ENCODE results near the gene IDH3A. TPM values are rescaled to one million over a fixed set of nuclear protein-coding genes. Genes with fewer than 3 reads are reported as not detected.

IDH3A gene
- total RNA-seq, 1 experiment from 2014 or later, result 67.8 TPM

DNA sequence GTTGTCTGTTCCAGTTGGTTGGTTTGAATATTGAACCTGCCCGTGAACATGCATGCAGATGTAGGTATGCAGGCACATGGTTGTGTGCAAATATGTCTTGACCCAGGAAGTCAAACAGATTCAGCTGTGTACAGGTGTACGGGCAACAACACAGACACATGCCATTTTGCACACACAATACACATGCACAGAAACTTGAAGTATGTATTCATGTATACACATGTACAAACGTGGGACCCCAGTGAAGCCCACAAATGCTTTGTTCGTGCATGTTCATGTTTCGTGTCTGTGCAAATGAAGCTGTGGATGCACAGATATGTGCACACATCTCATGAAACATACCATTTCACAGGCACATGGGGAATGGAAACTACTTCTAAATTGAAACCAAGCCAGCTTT is 30.7 kb downstream of the IDH3A start:
- H3K27me3 ChIP-seq (ENCODE audit: insufficient read depth, low read depth), result no peaks in the 10 kb centered on the region
- H3K4me1 ChIP-seq (replicated peaks; ENCODE audit: insufficient read depth), result no peaks in the 10 kb centered on the region
- no peak overlapping the region for H3K27ac ChIP-seq
- no peaks in the 10 kb centered on the region for H3K9me3 ChIP-seq (ENCODE audit: insufficient read depth, low read depth)
- H3K36me3 ChIP-seq (ENCODE audit: low read depth), result no peaks in the 10 kb centered on the region
- DNase-seq, result no peak
- no peaks in the 10 kb centered on the region for H4K20me1 ChIP-seq (ENCODE audit: insufficient read depth)
- no peak overlapping the region for H3K4me3 ChIP-seq
- TF ChIP-seq, protein P1, sequence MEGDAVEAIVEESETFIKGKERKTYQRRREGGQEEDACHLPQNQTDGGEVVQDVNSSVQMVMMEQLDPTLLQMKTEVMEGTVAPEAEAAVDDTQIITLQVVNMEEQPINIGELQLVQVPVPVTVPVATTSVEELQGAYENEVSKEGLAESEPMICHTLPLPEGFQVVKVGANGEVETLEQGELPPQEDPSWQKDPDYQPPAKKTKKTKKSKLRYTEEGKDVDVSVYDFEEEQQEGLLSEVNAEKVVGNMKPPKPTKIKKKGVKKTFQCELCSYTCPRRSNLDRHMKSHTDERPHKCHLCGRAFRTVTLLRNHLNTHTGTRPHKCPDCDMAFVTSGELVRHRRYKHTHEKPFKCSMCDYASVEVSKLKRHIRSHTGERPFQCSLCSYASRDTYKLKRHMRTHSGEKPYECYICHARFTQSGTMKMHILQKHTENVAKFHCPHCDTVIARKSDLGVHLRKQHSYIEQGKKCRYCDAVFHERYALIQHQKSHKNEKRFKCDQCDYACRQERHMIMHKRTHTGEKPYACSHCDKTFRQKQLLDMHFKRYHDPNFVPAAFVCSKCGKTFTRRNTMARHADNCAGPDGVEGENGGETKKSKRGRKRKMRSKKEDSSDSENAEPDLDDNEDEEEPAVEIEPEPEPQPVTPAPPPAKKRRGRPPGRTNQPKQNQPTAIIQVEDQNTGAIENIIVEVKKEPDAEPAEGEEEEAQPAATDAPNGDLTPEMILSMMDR (conservative IDR thresholded peaks at IDR 0.05), result no peak
- no peak for TF ChIP-seq EZH2 (IDR thresholded peaks at IDR 0.05; ENCODE audit: low read depth)
- no peak overlapping the region for H3K4me2 ChIP-seq
- intact Hi-C loops (cut with micrococcal nuclease; ENCODE audit: unreplicated experiment), result loop anchor here (5.0 kb wide), 2 partner anchors 48 to 68 kb away; partner anchors contain the start of gene CIB2
- CTCF ChIA-PET, result interaction anchor here (0.9 kb wide), 1 partner anchor 61 kb away, joined by 3 read pairs; no protein-coding TSS in a partner anchor
- H3K79me2 ChIP-seq (ENCODE audit: low read depth), result no peaks in the 10 kb centered on the region
- H3K9me2 ChIP-seq (ENCODE audit: insufficient read depth), result no peaks in the 10 kb centered on the region
- POLR2A ChIA-PET (ENCODE audit: unreplicated experiment), result no interaction called here
- no peak overlapping the region for H2AFZ ChIP-seq
- BruUV-seq (replicated peaks), result no TSS peak
- H3F3A ChIP-seq (ENCODE audit: insufficient read depth, low read depth), result no peaks in the 10 kb centered on the region

DNA sequence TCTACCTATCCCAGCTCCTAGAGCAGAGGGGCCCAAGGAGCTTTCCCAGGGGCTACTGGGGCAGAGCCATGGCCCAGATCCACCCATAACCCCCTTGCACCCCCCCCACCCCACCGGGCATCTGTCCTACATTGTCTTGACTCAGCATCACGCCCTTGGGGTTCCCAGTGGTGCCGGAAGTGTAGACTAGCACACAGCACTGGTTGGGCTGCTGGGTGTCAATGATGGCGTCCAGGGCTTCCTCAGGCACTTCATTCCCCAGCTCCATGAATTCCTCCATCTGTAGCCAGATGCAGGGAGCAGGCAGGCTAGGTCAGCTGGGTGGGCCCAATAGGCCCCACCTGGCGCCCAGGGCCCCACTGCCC is 33.2 kb downstream of the IDH3A start:
- POLR2A ChIA-PET (ENCODE audit: unreplicated experiment), result no interaction called here
- BruUV-seq (replicated peaks), result no TSS peak

DNA sequence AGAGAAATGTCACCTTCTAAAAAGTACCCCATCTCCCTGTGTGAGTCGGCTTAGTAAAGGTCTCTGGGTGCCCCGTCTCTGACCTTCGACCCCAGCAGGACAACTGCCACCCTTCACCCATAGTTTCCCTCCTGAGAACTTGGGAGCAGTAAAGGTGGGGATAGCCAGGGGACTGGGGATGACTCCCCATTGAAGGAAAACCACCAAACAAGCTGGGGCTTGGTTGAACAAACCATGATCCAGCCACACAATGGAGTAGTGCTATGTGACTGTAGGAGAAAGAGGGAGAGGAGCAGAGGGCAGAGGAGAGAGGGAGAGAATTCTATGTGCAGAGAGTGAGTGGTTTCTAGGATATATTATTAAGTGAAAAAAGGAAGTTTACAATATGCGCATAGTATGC is 33.7 kb downstream of the IDH3A start:
- no peak overlapping the region for H2AFZ ChIP-seq
- intact Hi-C loops (cut with micrococcal nuclease; ENCODE audit: unreplicated experiment), result no loop called here
- no TSS peak for BruUV-seq (replicated peaks)
- TF ChIP-seq, protein P1 (conservative IDR thresholded peaks at IDR 0.05), result no peak
- TF ChIP-seq EZH2 (IDR thresholded peaks at IDR 0.05; ENCODE audit: low read depth), result no peak
- H3K4me2 ChIP-seq, result no peak overlapping the region
- H3K4me1 ChIP-seq (replicated peaks; ENCODE audit: insufficient read depth), result no peaks in the 10 kb centered on the region
- H4K20me1 ChIP-seq (ENCODE audit: insufficient read depth), result no peaks in the 10 kb centered on the region
- no peaks in the 10 kb centered on the region for H3F3A ChIP-seq (ENCODE audit: insufficient read depth, low read depth)
- no peaks in the 10 kb centered on the region for H3K27me3 ChIP-seq (ENCODE audit: insufficient read depth, low read depth)
- H3K27ac ChIP-seq, result no peak overlapping the region
- CTCF ChIA-PET, result no interaction called here
- DNase-seq, result no peak
- H3K79me2 ChIP-seq (ENCODE audit: low read depth), result no peaks in the 10 kb centered on the region
- POLR2A ChIA-PET (ENCODE audit: unreplicated experiment), result no interaction called here
- no peaks in the 10 kb centered on the region for H3K9me3 ChIP-seq (ENCODE audit: insufficient read depth, low read depth)
- no peak overlapping the region for H3K4me3 ChIP-seq
- H3K9me2 ChIP-seq (ENCODE audit: insufficient read depth), result no peaks in the 10 kb centered on the region
- no peaks in the 10 kb centered on the region for H3K36me3 ChIP-seq (ENCODE audit: low read depth)

More for the DNA sequence above, 33.2 kb downstream of the IDH3A start:
- H3F3A ChIP-seq (ENCODE audit: insufficient read depth, low read depth), result no peaks in the 10 kb centered on the region
- no peaks in the 10 kb centered on the region for H3K27me3 ChIP-seq (ENCODE audit: insufficient read depth, low read depth)
- no peak overlapping the region for H2AFZ ChIP-seq
- H3K27ac ChIP-seq, result no peak overlapping the region
- no peaks in the 10 kb centered on the region for H3K9me3 ChIP-seq (ENCODE audit: insufficient read depth, low read depth)
- H3K4me1 ChIP-seq (replicated peaks; ENCODE audit: insufficient read depth), result no peaks in the 10 kb centered on the region
- TF ChIP-seq, protein P1 (conservative IDR thresholded peaks at IDR 0.05), result no peak
- no peak for TF ChIP-seq EZH2 (IDR thresholded peaks at IDR 0.05; ENCODE audit: low read depth)
- H3K9me2 ChIP-seq (ENCODE audit: insufficient read depth), result no peaks in the 10 kb centered on the region
- no peak for DNase-seq
- H4K20me1 ChIP-seq (ENCODE audit: insufficient read depth), result no peaks in the 10 kb centered on the region
- CTCF ChIA-PET, result no interaction called here
- H3K4me2 ChIP-seq, result no peak overlapping the region
- intact Hi-C loops (cut with micrococcal nuclease; ENCODE audit: unreplicated experiment), result no loop called here
- H3K79me2 ChIP-seq (ENCODE audit: low read depth), result no peaks in the 10 kb centered on the region
- H3K4me3 ChIP-seq, result no peak overlapping the region
- no peaks in the 10 kb centered on the region for H3K36me3 ChIP-seq (ENCODE audit: low read depth)
